ENCODE measurements around the gene HECW1. TPM values are rescaled to one million over a fixed set of nuclear protein-coding genes. Genes with fewer than 3 reads are reported as not detected.

Gene HECW1
- total RNA-seq, 1 donor from 2014 or later: not detected

DNA sequence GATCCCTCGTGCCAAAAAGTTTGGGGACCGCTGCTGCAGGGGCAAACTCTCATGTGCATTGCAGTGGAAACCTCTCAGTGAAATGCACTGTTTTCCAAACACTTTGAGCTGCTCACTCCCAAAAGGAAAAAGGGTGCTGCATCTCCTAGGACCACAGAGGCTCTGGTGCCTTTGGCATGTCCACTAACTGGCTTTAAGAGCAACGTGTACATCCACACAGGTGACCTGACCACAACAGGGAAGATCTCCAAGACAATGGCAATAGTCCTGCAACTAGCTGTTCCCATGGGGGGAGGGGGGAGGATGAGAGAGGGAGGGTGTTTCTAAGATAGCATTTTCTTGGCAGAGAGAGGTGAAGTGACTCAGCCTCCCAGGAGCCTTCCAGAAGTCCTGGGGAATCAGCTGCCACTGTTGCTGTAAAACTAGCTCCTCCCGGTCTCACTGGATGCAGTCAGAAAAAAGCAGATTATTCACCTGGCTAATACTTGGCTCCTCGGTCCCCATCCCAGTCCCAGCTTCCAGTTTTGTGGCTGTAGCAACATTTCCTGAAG lies 181.7 kb downstream of the HECW1 start:
- ChIA-PET CTCF (no interaction called here), POLR2A (no interaction called here)
- DNase-seq: no peak
- Mint-ChIP-seq H3K27ac (no peak overlapping the region), H3K36me3 (ENCODE audit: low read depth) (no peaks in the 10 kb centered on the region), H3K4me3 (no peak overlapping the region), H3K27me3 (peaks cover 4% of the 10 kb centered on the region), H3K9me3 (peaks cover 4% of the 10 kb centered on the region), H3K4me1 (no peaks in the 10 kb centered on the region)
- ATAC-seq (ENCODE audit: low read depth): no peak
- intact Hi-C loops (cut with micrococcal nuclease): no loop called here
- TF ChIP-seq, protein P1, sequence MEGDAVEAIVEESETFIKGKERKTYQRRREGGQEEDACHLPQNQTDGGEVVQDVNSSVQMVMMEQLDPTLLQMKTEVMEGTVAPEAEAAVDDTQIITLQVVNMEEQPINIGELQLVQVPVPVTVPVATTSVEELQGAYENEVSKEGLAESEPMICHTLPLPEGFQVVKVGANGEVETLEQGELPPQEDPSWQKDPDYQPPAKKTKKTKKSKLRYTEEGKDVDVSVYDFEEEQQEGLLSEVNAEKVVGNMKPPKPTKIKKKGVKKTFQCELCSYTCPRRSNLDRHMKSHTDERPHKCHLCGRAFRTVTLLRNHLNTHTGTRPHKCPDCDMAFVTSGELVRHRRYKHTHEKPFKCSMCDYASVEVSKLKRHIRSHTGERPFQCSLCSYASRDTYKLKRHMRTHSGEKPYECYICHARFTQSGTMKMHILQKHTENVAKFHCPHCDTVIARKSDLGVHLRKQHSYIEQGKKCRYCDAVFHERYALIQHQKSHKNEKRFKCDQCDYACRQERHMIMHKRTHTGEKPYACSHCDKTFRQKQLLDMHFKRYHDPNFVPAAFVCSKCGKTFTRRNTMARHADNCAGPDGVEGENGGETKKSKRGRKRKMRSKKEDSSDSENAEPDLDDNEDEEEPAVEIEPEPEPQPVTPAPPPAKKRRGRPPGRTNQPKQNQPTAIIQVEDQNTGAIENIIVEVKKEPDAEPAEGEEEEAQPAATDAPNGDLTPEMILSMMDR (IDR thresholded peaks at IDR 0.05): no peak

DNA sequence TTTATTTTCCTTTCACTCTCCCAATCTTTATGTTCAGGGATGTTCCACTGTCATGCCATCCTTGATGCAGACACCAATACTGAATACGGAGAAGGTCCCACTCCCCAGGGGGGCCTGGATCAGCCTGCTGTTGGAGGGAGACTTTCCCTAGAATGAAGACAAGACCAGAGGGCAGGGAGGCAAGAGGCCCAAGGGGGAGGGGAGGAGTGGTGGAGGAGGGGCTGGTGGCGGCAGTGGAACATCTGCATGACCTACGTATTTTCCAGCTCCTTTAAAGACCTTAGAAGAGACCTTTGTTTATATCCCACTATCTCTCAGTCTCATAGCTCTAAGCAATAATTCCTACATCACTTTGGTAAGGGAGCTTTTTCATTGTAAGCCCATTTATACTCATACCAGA lies 183.0 kb downstream of the HECW1 start:
- ATAC-seq (ENCODE audit: low read depth) (no peak), DNase-seq (no peak)
- Mint-ChIP-seq H3K27me3 (peaks cover 15% of the 10 kb centered on the region), H3K36me3 (ENCODE audit: low read depth) (no peaks in the 10 kb centered on the region), H3K4me1 (no peaks in the 10 kb centered on the region), H3K9me3 (no peaks in the 10 kb centered on the region), H3K27ac (no peak overlapping the region), H3K4me3 (no peak overlapping the region)
- intact Hi-C loops (cut with micrococcal nuclease): no loop called here
- POLR2A ChIA-PET: no interaction called here
- TF ChIP-seq, protein P1 (IDR thresholded peaks at IDR 0.05): no peak
- CTCF ChIA-PET: no interaction called here

DNA sequence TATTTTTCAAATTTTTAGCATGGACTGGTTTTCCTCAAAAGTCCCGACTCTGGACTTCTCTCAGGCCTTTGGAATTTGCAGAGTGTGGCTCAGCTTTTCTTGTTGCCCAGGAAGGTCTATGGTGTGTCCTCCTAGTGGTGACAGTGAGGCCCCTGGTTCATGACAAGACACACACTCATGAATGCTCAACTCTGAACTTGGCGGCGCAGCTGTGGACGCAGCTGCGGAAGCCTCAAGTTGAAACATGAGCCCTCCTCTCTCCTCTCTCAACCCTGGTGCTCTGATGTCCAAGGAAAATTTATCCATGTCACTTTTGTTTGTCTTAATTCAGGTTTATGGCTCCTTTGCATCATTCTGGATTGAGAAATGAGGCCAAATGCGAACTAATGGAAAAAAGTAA lies 183.9 kb downstream of the HECW1 start:
- Mint-ChIP-seq H3K27ac (no peak overlapping the region), H3K36me3 (ENCODE audit: low read depth) (no peaks in the 10 kb centered on the region), H3K4me1 (no peaks in the 10 kb centered on the region), H3K9me3 (no peaks in the 10 kb centered on the region), H3K4me3 (no peak overlapping the region), H3K27me3 (peaks cover 15% of the 10 kb centered on the region)
- intact Hi-C loops (cut with micrococcal nuclease): no loop called here
- DNase-seq (no peak), ATAC-seq (ENCODE audit: low read depth) (no peak)
- ChIA-PET POLR2A (no interaction called here), CTCF (no interaction called here)
- TF ChIP-seq, protein P1 (IDR thresholded peaks at IDR 0.05): no peak

DNA sequence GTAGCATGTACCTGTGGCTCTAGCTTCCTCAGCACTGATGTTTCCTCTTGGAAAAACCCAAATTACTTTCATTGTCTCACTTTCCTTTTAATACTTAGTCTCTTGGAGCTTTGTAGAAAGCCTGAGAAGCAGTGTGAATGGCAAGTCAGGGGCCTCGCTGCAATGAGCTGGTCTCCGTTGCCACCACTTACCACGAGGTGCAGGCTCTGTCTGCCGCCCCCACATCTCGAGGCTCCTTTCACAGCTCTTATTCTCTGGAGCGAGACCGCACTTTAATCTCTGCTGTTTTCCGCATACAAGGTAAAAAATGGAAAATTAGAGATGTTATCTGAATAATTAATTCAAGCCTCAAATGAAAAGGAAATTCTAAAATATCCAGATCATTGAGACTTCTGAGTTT lies 186.2 kb downstream of the HECW1 start:
- Mint-ChIP-seq H3K4me1 (no peaks in the 10 kb centered on the region), H3K4me3 (no peak overlapping the region), H3K27me3 (peaks cover 16% of the 10 kb centered on the region), H3K9me3 (no peaks in the 10 kb centered on the region), H3K27ac (no peak overlapping the region), H3K36me3 (ENCODE audit: low read depth) (no peaks in the 10 kb centered on the region)
- DNase-seq: no peak
- CTCF ChIA-PET: no interaction called here
- POLR2A ChIA-PET: interaction anchor here (0.7 kb wide), 1 partner anchor 210 kb away, joined by 3 read pairs; no protein-coding TSS in a partner anchor
- TF ChIP-seq, protein P1 (IDR thresholded peaks at IDR 0.05): no peak
- no peak for ATAC-seq (ENCODE audit: low read depth)
- intact Hi-C loops (cut with micrococcal nuclease): no loop called here

DNA sequence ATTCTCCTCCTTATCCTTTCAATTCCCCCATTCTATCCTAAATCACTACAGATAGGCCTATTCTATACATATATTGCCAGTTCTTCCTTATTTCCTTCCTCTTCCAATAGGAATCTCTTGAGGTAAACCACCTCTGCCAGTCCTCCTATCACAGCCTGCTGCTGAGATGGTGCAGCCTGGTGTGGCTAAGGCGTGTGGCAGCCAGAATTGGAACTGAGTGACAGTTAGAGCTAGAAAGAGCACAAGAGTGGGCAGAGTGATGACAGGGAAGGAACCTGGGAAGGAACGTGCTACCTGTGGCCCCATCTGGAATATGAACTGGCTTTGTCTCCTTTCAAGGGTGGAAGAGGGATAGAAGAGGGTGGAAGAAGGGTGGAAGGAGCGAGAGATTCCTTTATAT lies 187.7 kb downstream of the HECW1 start:
- Mint-ChIP-seq H3K36me3 (ENCODE audit: low read depth) (no peaks in the 10 kb centered on the region), H3K4me3 (no peak overlapping the region), H3K27me3 (peaks cover 18% of the 10 kb centered on the region), H3K4me1 (no peaks in the 10 kb centered on the region), H3K27ac (no peak overlapping the region), H3K9me3 (no peaks in the 10 kb centered on the region)
- ATAC-seq (ENCODE audit: low read depth): no peak
- no peak for DNase-seq
- CTCF ChIA-PET: no interaction called here
- TF ChIP-seq, protein P1 (IDR thresholded peaks at IDR 0.05): no peak
- intact Hi-C loops (cut with micrococcal nuclease): no loop called here
- POLR2A ChIA-PET: no interaction called here
